Endothelial cell of umbilical vein (primary cell): ENCODE measurements around the gene PCLO. TPM values are rescaled to one million over a fixed set of nuclear protein-coding genes. Genes with fewer than 3 reads are reported as not detected.

Experiments used
- BruUV-seq: library from RNA; stranded (reverse); fragments of 400-500 nt; replicated peaks from 2 replicates; lab custom pipeline; 2021; lab: Mats Ljungman, UMichigan
- CTCF ChIA-PET: fragments of 300-600, 350-600 bp; sonication (Branson Sonifier 250); formaldehyde crosslinking; loops from one replicate; lab custom pipeline; 2021; ENCODE audit warnings: antibody characterized with exemption, inconsistent platforms; lab: Charles Lee
- POLR2A ChIA-PET: fragments of 300-600, 350-600 bp; sonication (Branson Sonifier 250); formaldehyde crosslinking; loops from one replicate; lab custom pipeline; 2021; ENCODE audit warnings: antibody characterized with exemption, inconsistent platforms; lab: Charles Lee
- DNase-seq: peaks from one replicate; pipeline ENCODE4 v3.0.0-alpha.2; 2011; ENCODE audit warnings: low read depth, low spot score
- FAIRE-seq: peaks from 2 replicates; lab custom pipeline; 2011; peaks lifted over from hg19 to GRCh38; lab: Jason Lieb, UNC
- H2AFZ ChIP-seq: 2 replicates; pipeline ENCODE4 v1.6.0; 2012; ENCODE audit warnings: low read depth, low read length, control low read depth, inconsistent platforms
- H3K27ac ChIP-seq: 2 replicates; pipeline ENCODE4 v1.5.1; 2011; ENCODE audit warnings: low read depth, mild to moderate bottlenecking, control low read depth, low read length, moderate library complexity; ENCODE audit not compliant: insufficient read depth
- H3K27me3 ChIP-seq, 2 experiments: 2 replicates each; pipeline versions ENCODE4 v1.6.0 to v1.6.1; 2011; ENCODE audit warnings: low read length in 2 of 2, mixed read lengths in 1 of 2; ENCODE audit not compliant: control insufficient read depth in 2 of 2, insufficient read depth in 2 of 2
- H3K36me3 ChIP-seq, 2 experiments: 2 replicates in 1 of 2; 3 replicates in 1 of 2; pipeline ENCODE4 v1.5.1; 2011; ENCODE audit warnings: low read length in 2 of 2, mild to moderate bottlenecking in 1 of 2, moderate library complexity in 1 of 2; ENCODE audit not compliant: control insufficient read depth in 2 of 2, insufficient read depth in 2 of 2; ENCODE audit errors: extremely low read depth in 1 of 2
- H3K4me1 ChIP-seq: 3 replicates; pipeline ENCODE4 v1.5.1; 2011; ENCODE audit warnings: mild to moderate bottlenecking, low read length; ENCODE audit not compliant: control insufficient read depth, insufficient read depth; ENCODE audit errors: extremely low read depth
- H3K4me2 ChIP-seq: 2 replicates; pipeline ENCODE4 v1.6.1; 2011; ENCODE audit warnings: low read length, control low read depth, mixed read lengths; ENCODE audit not compliant: insufficient read depth
- H3K4me3 ChIP-seq, 3 experiments: fragments of 200-600 bp in 1 of 3; sonication (generic), shearing (Covaris generic) in 1 of 3; replicated peaks in 1 of 3; 2 replicates each; pipeline ENCODE4 v1.5.1; 2011 to 2016; ENCODE audit warnings: control low read depth in 3 of 3, low read length in 3 of 3, mild to moderate bottlenecking in 2 of 3, inconsistent platforms in 1 of 3, low read depth in 1 of 3, moderate library complexity in 1 of 3; ENCODE audit not compliant: insufficient read depth in 1 of 3
- H3K79me2 ChIP-seq: 2 replicates; pipeline ENCODE4 v1.6.0; 2012; ENCODE audit warnings: low read length, inconsistent platforms; ENCODE audit not compliant: control insufficient read depth, insufficient read depth
- H3K9ac ChIP-seq: replicated peaks from 2 replicates; pipeline ENCODE3; 2011; ENCODE audit warnings: low read length, control low read depth; ENCODE audit not compliant: insufficient read depth; ENCODE audit errors: extremely low read depth
- H3K9me1 ChIP-seq: replicated peaks from 3 replicates; pipeline ENCODE4 v1.6.0; 2011; ENCODE audit warnings: mild to moderate bottlenecking, low read length; ENCODE audit not compliant: control insufficient read depth, insufficient read depth; ENCODE audit errors: extremely low read depth
- H3K9me3 ChIP-seq: replicated peaks from 2 replicates; pipeline ENCODE4 v1.5.1; 2012; ENCODE audit warnings: low read length, inconsistent platforms; ENCODE audit not compliant: control insufficient read depth, insufficient read depth
- H4K20me1 ChIP-seq: replicated peaks from 2 replicates; pipeline ENCODE3; 2011; ENCODE audit warnings: mild to moderate bottlenecking, low read length; ENCODE audit not compliant: control insufficient read depth, insufficient read depth; ENCODE audit errors: extremely low read depth
- CTCF ChIP-seq, 2 donors: IDR thresholded peaks; 1 replicate in 1 of 2; 2 replicates in 1 of 2; pipeline ENCODE4 v1.5.1; 2011; ENCODE audit warnings: low read length in 2 of 2, mild to moderate bottlenecking in 2 of 2, moderate library complexity in 2 of 2, control low read depth in 1 of 2, inconsistent platforms in 1 of 2, low read depth in 1 of 2; ENCODE audit not compliant: insufficient read depth in 1 of 2; ENCODE audit errors: extremely low read depth in 1 of 2
- EZH2 ChIP-seq: IDR thresholded peaks from 2 replicates; pipeline ENCODE4 v1.6.1; 2012; ENCODE audit warnings: borderline replicate concordance, low read depth, mild to moderate bottlenecking, moderate library complexity, low read length, inconsistent platforms; ENCODE audit not compliant: severe bottlenecking
- FOS ChIP-seq: IDR thresholded peaks from 2 replicates; pipeline ENCODE4 v1.6.1; 2011; ENCODE audit warnings: mild to moderate bottlenecking, low read length, moderate library complexity, borderline replicate concordance; ENCODE audit not compliant: insufficient read depth
- GATA2 ChIP-seq: IDR thresholded peaks from 2 replicates; pipeline ENCODE4 v1.7.0; 2011; ENCODE audit warnings: low read depth, mild to moderate bottlenecking, moderate library complexity, mixed read lengths, low read length; ENCODE audit not compliant: insufficient read length, insufficient read depth
- JUN ChIP-seq: IDR thresholded peaks from 2 replicates; pipeline ENCODE4 v1.6.1; 2011; ENCODE audit warnings: borderline replicate concordance, low read depth; ENCODE audit not compliant: insufficient read length, insufficient read depth
- MAX ChIP-seq: IDR thresholded peaks from 2 replicates; pipeline ENCODE4 v1.6.1; 2011; ENCODE audit not compliant: insufficient read depth, insufficient read length
- MYC ChIP-seq: IDR thresholded peaks from one replicate; pipeline ENCODE4 v1.6.1; 2011; ENCODE audit warnings: mild to moderate bottlenecking, low read depth, low read length
- POLR2A ChIP-seq: IDR thresholded peaks from 2 replicates; pipeline ENCODE4 v1.6.1; 2012; ENCODE audit warnings: low read depth, mild to moderate bottlenecking, control low read depth, low read length
- POLR2AphosphoS5 ChIP-seq: IDR thresholded peaks from 2 replicates; pipeline ENCODE4 v1.6.1; 2012; ENCODE audit warnings: low read depth, mild to moderate bottlenecking, control low read depth, low read length, moderate library complexity; ENCODE audit not compliant: insufficient read depth
- dilution Hi-C: fragments of 300-500 bp; cut with MboI; formaldehyde crosslinking; loops from one replicate; pipeline ENCODE4 v1.15.0; 2019; ENCODE audit warnings: low sequenced_read_pairs; ENCODE audit not compliant: extremely low pct_ligation_motif_present
- intact Hi-C: fragments of 100-400 bp; cut with micrococcal nuclease; formaldehyde crosslinking; loops from one replicate; pipeline ENCODE4 v1.10.0; 2022
- polyA plus RNA-seq, 4 experiments: library from polyadenylated mRNA; depleted of rRNA in 3 of 4; stranded (reverse) in 3 of 4; unstranded in 1 of 4; fragments of >200 nt; gene quantifications; 2 replicates each; pipeline versions ENCODE4 v1.2.1 to v1.2.3, GENCODE V29; 2011 to 2012; ENCODE audit warnings: missing spikeins in 1 of 4
- total RNA-seq: library from RNA; stranded (reverse); gene quantifications from 2 replicates; pipeline ENCODE4 v1.2.3, GENCODE V29; 2021

Gene PCLO
- total and polyA plus RNA-seq, 2 donors (not counting 3 experiments of a cell fraction or from before 2014, with no cell fraction given): 0.04 to 0.75 TPM

- H3K27ac ChIP-seq: no peak overlapping the region
- H3K9ac ChIP-seq: no peak overlapping the region
- no peak overlapping the region for H3K4me2 ChIP-seq
- no peak for DNase-seq
- POLR2A ChIA-PET: no interaction called here
- peaks cover 0 to 4% of the 10 kb centered on the region in 2 experiments for H3K27me3 ChIP-seq
- no peaks in the 10 kb centered on the region for H3K36me3 ChIP-seq
- no peaks in the 10 kb centered on the region for H3K9me3 ChIP-seq
- H3K79me2 ChIP-seq: no peaks in the 10 kb centered on the region
- no peaks in the 10 kb centered on the region for H3K9me1 ChIP-seq
- BruUV-seq: no TSS peak
- CTCF ChIA-PET: interaction anchor here (1.6 kb wide), 1 partner anchor 9 kb away, joined by 8 read pairs; the partner anchor contains the start of gene PCLO
- intact Hi-C loops: no loop called here
- TF ChIP-seq CTCF (IDR thresholded peaks at IDR 0.05; ENCODE audit: extremely low read depth in 1 of 2, insufficient read depth in 1 of 2, low read depth in 1 of 2, low read length in 2 of 2): no peak
- TF ChIP-seq GATA2: no peak
- TF ChIP-seq FOS: no peak
- no peak for TF ChIP-seq JUN
- no peak for TF ChIP-seq MYC
- no peak for TF ChIP-seq POLR2AphosphoS5
- no peak for TF ChIP-seq POLR2A
- no peak for TF ChIP-seq MAX
- TF ChIP-seq EZH2: no peak
- H2AFZ ChIP-seq: no peak overlapping the region
- dilution Hi-C loops: no loop called here
- H3K4me3 ChIP-seq: no peak overlapping the region
- FAIRE-seq: no peak
- peaks cover 11% of the 10 kb centered on the region for H3K4me1 ChIP-seq
- H4K20me1 ChIP-seq: no peaks in the 10 kb centered on the region
Observed at GRCh38 chr7:83153419-83153818, 9.3 kb downstream of the PCLO start.
